GM12872 (cell line): ENCODE measurements around the gene KIF3C.

Experiments
- CTCF ChIP-seq: IDR thresholded peaks from 3 replicates; pipeline ENCODE4 v1.5.1; 2011; ENCODE audit warnings: low read depth, mild to moderate bottlenecking, low read length, moderate library complexity; ENCODE audit not compliant: insufficient read depth

The KIF3C gene

GRCh38 chr2:25878361-25879132, 103.8 kb downstream of the KIF3C start, which contains the start of gene ASXL2:
ASXL2 (minus strand) TSS chr2:25878487; CDS start chr2:25878222, 265 bp downstream.
- TF ChIP-seq CTCF = no peak

DNA sequence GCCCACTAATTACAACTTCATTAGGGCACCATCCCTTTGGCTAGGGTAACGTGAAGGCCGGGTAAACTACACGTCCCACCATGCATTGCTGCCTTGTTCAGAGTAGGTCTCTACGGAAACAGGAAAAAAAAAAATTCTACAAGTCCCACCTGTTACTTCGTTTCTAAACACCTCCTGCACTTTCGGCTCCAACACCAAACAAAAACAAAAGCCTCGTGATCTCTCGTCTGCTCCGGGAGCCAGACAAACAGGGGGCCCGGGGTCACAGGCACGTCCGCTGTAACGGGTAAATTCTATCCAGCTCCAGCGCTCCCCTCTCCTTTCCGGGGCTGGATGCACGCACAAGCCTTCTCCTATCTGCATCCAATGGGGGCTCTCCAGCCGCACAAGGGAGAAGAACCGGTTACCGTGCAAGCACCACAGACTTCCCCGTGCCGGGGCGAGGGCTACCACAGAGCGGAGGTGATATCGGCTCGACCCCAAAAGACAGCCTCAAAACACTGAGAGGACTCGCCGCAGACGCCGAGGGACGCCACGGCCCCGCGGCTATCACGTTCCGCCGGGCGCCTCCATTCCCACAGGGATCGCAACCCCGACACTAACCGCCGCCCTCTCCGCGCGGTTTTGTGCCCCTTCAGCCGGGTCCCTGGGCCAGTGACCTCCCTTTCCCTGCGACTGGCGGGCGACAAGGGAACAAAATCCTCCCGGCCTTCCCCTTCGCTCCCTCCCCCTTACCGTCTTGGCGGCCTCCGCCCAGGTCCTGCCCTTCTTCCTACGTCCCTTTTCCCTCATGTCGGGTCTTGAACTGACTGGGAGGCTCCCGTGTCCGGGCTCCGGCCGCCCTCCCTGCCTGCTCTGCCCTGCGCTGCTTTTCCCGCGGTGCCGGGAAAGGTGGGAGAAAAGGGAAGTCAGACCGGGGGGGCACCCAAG, 104.6 kb downstream of the KIF3C start:
- TF ChIP-seq CTCF = no peak
